ENCODE data around the gene ARGLU1. TPM values are rescaled to one million over a fixed set of nuclear protein-coding genes. Genes with fewer than 3 reads are reported as not detected.
A peak's percentile ranks its signal among the peaks of the same experiment; 100 is the strongest.

The ARGLU1 gene
- total RNA-seq, 1 donor: 41.8 TPM

- peak within 1 kb of the TSS; percentile 75 for H3K4me3 ChIP-seq (ENCODE audit: low read depth, low read length)
- TF ChIP-seq CTCF (IDR thresholded peaks at IDR 0.05; ENCODE audit: insufficient read depth, low read length): no peak
- DNase-seq (ENCODE audit: low read depth): peak; percentile 81
Measured at GRCh38 chr13:106535552-106536243, 32.2 kb downstream of the ARGLU1 start, which contains the start of gene EFNB2. Gene EFNB2 (minus strand): TSS chr13:106535662. CDS start chr13:106534964, 698 bp downstream.

DNA sequence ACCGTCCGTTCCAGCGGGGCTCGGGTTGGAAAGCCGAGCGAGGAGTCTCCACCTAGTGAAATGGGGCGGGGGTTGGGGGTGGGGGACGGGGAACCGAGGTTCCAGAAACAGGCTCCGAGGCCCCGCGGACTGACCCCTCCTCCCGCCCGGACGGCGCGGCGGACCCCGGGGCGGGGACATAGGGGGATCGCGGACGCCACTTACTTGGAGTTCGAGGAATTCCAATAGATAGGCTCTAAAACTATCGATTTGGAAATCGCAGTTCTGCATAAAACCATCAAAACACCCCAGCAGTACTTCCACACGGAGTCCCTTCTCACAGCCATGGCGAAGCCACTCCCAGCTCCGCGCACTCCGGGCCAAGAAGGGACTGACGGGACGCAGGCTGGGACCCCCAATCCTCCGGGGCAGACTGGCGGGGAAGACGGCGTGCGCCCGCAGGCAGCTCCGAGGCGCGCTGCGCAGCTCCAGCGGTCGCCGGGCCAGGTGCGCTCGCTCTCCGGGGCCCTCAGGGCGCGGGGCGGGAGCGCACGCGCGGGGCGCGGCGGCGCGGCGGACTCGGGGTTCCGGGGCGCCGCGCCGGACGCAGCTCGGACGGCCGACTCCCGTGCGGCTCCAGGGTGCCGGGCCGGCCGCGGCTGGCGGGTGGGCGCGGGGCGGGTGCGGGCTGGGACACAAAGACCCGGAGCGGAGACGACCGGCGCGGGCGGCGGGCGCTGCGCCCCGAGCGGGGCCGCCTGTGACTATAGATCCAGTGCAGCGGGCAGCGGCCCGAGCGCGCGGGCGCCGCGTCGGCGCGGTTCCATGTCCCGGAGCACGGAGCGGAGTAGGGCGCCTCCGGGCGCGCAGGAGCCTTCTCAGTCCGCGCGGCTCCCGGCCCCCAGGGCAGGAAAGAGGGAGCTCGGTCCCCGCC is 33.0 kb downstream of the ARGLU1 start:
- H3K4me3 ChIP-seq (ENCODE audit: low read depth, low read length): peak overlapping the region; percentile 75
- peak; percentile 12 for DNase-seq (ENCODE audit: low read depth)
- no peak for TF ChIP-seq CTCF (IDR thresholded peaks at IDR 0.05; ENCODE audit: insufficient read depth, low read length)

- TF ChIP-seq CTCF (IDR thresholded peaks at IDR 0.05; ENCODE audit: insufficient read depth, low read length): peak; percentile 6
- H3K4me3 ChIP-seq (ENCODE audit: low read depth, low read length): peak overlapping the region; percentile 75
- DNase-seq (ENCODE audit: low read depth): peak; percentile 58
Measured at GRCh38 chr13:106533943-106534638, 33.8 kb downstream of the ARGLU1 start.

DNA sequence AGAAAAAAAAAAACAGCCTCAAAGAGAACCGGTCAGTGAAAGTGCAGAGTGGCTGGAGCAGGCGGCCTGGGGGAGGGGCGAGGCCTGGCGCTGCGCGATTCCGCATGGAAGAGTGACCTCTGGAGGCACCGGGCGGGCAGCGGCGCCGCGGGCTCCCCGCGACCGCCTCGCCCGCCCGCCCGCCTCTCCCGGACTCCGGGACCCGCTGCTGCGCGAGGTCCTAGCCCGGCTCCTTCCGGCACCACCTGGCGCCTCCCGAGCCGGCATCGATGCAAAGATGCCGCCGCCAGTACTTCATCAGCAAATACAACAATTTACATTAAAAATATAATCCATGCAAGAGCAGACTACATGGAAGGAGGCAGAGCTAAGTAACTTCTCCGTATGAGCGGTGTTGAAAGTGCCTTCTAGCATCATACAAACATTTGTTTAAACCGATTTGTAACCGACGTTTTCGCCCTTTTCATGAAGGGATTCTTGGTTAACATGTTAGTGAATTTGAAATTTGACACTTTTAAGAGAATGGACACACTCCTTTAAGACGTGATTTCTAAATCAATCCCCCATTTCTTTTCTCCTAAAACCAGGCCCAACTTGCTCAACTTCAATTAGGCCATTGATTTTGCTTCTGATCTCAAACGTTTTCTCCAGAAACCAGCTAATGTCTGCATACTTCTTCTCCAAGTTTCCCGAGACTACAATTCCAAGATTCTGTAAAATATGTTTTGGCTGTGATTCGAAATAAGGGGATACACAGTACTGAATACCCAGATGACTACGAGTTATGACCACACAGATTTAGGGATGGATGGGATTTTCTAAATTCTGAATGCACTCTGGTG is 34.6 kb downstream of the ARGLU1 start:
- peak overlapping the region; percentile 75 for H3K4me3 ChIP-seq (ENCODE audit: low read depth, low read length)
- DNase-seq (ENCODE audit: low read depth): peak; percentile 76
- peak; percentile 43 for TF ChIP-seq CTCF (IDR thresholded peaks at IDR 0.05; ENCODE audit: insufficient read depth, low read length)

DNA sequence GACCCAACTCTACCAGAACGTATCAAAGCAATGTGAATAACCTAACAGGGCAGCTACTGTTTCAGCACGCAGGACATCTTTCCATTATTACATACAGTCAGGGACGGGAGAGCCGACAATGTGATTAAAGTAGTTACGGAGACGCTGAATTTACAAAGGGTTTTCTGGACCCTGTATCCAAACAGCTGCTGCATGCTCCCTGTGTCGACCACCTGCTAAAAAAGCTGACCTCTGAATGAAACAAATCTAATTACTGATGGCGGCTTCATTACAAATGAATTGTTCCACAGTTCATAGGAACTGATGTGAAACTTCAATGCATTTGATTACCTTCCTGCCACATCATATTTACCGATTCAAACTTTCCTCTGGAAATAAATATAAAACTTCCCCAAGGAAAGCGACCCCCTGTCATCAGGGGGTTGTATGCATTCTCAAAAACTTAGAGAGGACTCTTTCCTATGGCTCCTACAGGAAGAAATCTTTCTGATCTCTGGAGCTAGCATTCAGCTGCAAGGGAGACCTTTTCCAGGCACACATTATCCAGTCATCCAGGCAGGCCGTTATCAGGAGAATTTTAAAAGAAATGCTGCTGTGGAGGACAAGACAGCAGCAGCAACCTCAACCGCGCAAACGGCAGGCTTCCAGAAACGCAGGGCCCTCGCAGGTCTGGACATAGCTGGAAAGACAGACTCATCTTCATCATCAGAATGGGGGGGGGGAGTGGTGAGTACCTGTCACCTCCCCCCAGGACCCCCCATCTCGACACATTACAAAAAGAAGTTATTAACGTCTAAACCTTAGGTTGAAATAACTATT is 35.6 kb downstream of the ARGLU1 start:
- no peak for TF ChIP-seq CTCF (IDR thresholded peaks at IDR 0.05; ENCODE audit: insufficient read depth, low read length)
- peak; percentile 16 for DNase-seq (ENCODE audit: low read depth)
- peak overlapping the region; percentile 61 for H3K4me3 ChIP-seq (ENCODE audit: low read depth, low read length)
